ENCODE data around the gene KIF4B. TPM values are rescaled to one million over a fixed set of nuclear protein-coding genes. Genes with fewer than 3 reads are reported as not detected.
A peak's percentile ranks its signal among the peaks of the same experiment; 100 is the strongest.

KIF4B gene
- total and polyA plus RNA-seq, 2 of the 8 experiments (the other 6 are each of a cell fraction or from before 2014, with no cell fraction given) = 0.02 to 0.15 TPM

DNA sequence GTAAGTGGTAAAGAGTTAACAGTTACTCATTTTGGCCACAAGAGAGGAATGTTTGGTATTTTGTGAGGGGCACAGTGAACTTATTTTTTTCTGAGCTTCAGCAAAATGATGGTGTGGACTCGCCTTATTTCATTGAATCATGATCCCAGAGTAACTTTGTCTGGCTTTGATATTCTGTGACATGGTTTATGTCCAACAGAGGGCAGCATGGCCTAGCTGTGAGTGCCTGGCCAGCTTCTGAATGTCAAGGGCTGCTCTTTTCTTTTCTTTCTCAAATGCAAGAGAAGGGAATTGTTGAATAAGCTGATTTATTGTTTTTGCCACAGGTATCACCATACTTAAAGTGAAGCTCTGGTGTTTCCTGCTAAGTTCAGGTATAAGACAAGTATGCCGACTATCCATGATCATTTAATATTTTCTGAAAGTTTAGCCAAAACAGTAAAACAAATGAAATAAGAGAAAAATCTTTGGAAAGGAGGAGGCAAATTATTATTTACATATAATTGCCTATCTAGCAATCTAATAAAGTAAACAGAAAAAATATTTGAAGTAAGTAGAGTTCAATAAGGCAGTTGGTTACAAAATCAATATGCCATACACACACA is 41.0 kb upstream of the KIF4B start:
- ChIA-PET POLR2A (ENCODE audit: partially characterized antibody) (no interaction called here), CTCF (ENCODE audit: partially characterized antibody) (interaction anchor here (0.6 to 18.4 kb wide), 25 partner anchors 9 to 632 kb away, joined by 3 to 471 read pairs (median 5); no protein-coding TSS in a partner anchor)
- Histone ChIP-seq H3K18ac (ENCODE audit: extremely low read depth, low read length) (no peak overlapping the region), H2BK15ac (ENCODE audit: low read length) (no peak overlapping the region), H3K9ac (replicated peaks in 1 of 4; ENCODE audit: extremely low read depth in 1 of 4, low read depth in 3 of 4, low read length in 3 of 4) (no peak overlapping the region), H2AK5ac (ENCODE audit: low read depth, low read length) (no peak overlapping the region), H3K27me3 (replicated peaks in 1 of 4; ENCODE audit: control insufficient read depth in 3 of 4, extremely low read depth in 1 of 4, insufficient read depth in 3 of 4, low read length in 3 of 4) (no peaks in the 10 kb centered on the region), H4K91ac (replicated peaks; ENCODE audit: insufficient read length, low read length) (no peak overlapping the region), H3K9me3 (ENCODE audit: insufficient read depth in 2 of 2, low read depth in 1 of 2, low read length in 1 of 2) (no peaks in the 10 kb centered on the region), H3K79me1 (ENCODE audit: low read depth, low read length) (no peaks in the 10 kb centered on the region), H3K4me3 (ENCODE audit: extremely low read depth in 1 of 4, insufficient read depth in 2 of 4, low read depth in 3 of 4, low read length in 4 of 4) (no peak overlapping the region), H3K27ac (ENCODE audit: low read depth, low read length) (no peak overlapping the region), H2BK20ac (ENCODE audit: low read length) (no peak overlapping the region), H4K8ac (ENCODE audit: extremely low read depth, insufficient read depth, low read length) (no peak overlapping the region), H3K23me2 (ENCODE audit: low read depth, low read length) (no peaks in the 10 kb centered on the region), H3K23ac (ENCODE audit: insufficient read length) (no peak overlapping the region), H3K4me1 (replicated peaks in 1 of 4; ENCODE audit: control insufficient read depth in 3 of 4, insufficient read depth in 4 of 4, low read length in 3 of 4) (no peaks in the 10 kb centered on the region), H3K4ac (replicated peaks; ENCODE audit: insufficient read length, low read depth, low read length) (no peak overlapping the region), H2AFZ (ENCODE audit: low read length) (no peak overlapping the region), H3K36me3 (ENCODE audit: control insufficient read depth in 2 of 4, insufficient read depth in 4 of 4, low read length in 3 of 4) (peaks cover 0 to 11% (median 3%) of the 10 kb centered on the region in 4 experiments; a peak in 2 of 8 replicates), H3K79me2 (ENCODE audit: control insufficient read depth in 1 of 2, insufficient read depth in 2 of 2, low read length in 2 of 2) (no peaks in the 10 kb centered on the region), H3K4me2 (ENCODE audit: insufficient read depth in 1 of 2, low read depth in 2 of 2, low read length in 2 of 2) (no peak overlapping the region), H2BK5ac (ENCODE audit: low read depth, low read length) (no peak overlapping the region), H4K5ac (ENCODE audit: insufficient read length, low read depth, low read length) (no peak overlapping the region), H2BK12ac (ENCODE audit: low read depth, low read length) (no peak overlapping the region), H2BK120ac (replicated peaks; ENCODE audit: low read depth, low read length) (no peak overlapping the region), H4K20me1 (replicated peaks in 1 of 2; ENCODE audit: control insufficient read depth in 1 of 2, insufficient read depth in 2 of 2, low read length in 2 of 2) (no peaks in the 10 kb centered on the region), H3K56ac (replicated peaks; ENCODE audit: insufficient read length, low read depth, low read length) (no peak overlapping the region), H3K14ac (ENCODE audit: insufficient read length) (no peak overlapping the region)
- FAIRE-seq = peak; percentile 82
- peak in 1 of 2 experiments; percentile 51 for DNase-seq (ENCODE audit: low read depth in 1 of 2, low spot score in 2 of 2)
- 71% methylated on average over 2 of the region's 2 CpGs; no CpG with 5 or more reads in 1 of the 2 experiments for WGBS, 2 experiments (ENCODE audit: extremely low coverage in 1 of 2, insufficient coverage in 1 of 2, insufficient read length in 1 of 2, insufficient replicate concordance in 2 of 2, low coverage in 1 of 2, low lambda C conversion rate in 2 of 2, missing lambda C conversion rate in 1 of 2)
- TF ChIP-seq, protein P1, sequence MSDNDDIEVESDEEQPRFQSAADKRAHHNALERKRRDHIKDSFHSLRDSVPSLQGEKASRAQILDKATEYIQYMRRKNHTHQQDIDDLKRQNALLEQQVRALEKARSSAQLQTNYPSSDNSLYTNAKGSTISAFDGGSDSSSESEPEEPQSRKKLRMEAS (IDR thresholded peaks at IDR 0.05) = no peak
- TF ChIP-seq, protein P2, sequence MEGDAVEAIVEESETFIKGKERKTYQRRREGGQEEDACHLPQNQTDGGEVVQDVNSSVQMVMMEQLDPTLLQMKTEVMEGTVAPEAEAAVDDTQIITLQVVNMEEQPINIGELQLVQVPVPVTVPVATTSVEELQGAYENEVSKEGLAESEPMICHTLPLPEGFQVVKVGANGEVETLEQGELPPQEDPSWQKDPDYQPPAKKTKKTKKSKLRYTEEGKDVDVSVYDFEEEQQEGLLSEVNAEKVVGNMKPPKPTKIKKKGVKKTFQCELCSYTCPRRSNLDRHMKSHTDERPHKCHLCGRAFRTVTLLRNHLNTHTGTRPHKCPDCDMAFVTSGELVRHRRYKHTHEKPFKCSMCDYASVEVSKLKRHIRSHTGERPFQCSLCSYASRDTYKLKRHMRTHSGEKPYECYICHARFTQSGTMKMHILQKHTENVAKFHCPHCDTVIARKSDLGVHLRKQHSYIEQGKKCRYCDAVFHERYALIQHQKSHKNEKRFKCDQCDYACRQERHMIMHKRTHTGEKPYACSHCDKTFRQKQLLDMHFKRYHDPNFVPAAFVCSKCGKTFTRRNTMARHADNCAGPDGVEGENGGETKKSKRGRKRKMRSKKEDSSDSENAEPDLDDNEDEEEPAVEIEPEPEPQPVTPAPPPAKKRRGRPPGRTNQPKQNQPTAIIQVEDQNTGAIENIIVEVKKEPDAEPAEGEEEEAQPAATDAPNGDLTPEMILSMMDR (IDR thresholded peaks at IDR 0.05; ENCODE audit: control extremely low read depth in 1 of 3, insufficient read depth in 1 of 3, low read depth in 1 of 3, low read length in 3 of 3) = peak; percentile 52 to 84 (median 80)
- TF ChIP-seq RAD21 (IDR thresholded peaks at IDR 0.05 in 1 of 2, conservative IDR thresholded peaks at IDR 0.05 in 1 of 2; ENCODE audit: low read depth in 2 of 2, low read length in 2 of 2) (peak; percentile 87 to 88), NANOG (IDR thresholded peaks at IDR 0.05; ENCODE audit: insufficient read depth, low read depth, low read length, poor library complexity, severe bottlenecking) (no peak), SP1 (IDR thresholded peaks at IDR 0.05; ENCODE audit: low read depth, low read length) (no peak), TCF12 (IDR thresholded peaks at IDR 0.05; ENCODE audit: low read depth, low read length) (no peak)
- TF ChIP-seq, protein P3, sequence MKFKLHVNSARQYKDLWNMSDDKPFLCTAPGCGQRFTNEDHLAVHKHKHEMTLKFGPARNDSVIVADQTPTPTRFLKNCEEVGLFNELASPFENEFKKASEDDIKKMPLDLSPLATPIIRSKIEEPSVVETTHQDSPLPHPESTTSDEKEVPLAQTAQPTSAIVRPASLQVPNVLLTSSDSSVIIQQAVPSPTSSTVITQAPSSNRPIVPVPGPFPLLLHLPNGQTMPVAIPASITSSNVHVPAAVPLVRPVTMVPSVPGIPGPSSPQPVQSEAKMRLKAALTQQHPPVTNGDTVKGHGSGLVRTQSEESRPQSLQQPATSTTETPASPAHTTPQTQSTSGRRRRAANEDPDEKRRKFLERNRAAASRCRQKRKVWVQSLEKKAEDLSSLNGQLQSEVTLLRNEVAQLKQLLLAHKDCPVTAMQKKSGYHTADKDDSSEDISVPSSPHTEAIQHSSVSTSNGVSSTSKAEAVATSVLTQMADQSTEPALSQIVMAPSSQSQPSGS (IDR thresholded peaks at IDR 0.05; ENCODE audit: low read length) = no peak

Data from H1 (cell line).